Natural killer cell (primary cell): ENCODE data around the gene TBC1D21. TPM values are rescaled to one million over a fixed set of nuclear protein-coding genes. Genes with fewer than 3 reads are reported as not detected.

Source experiments
- ATAC-seq, 3 donors: fragments of 150-1000 bp in 2 of 3; fragments of 200-7000 bp in 1 of 3; cut with Tn5 transposase; 1 replicate in 1 of 3; 2 replicates in 2 of 3; pipeline ENCODE4 v1.10.0; 2021; ENCODE audit warnings: mild to moderate bottlenecking in 2 of 3, moderate library complexity in 2 of 3
- DNase-seq, 2 donors: peaks; one replicate each; pipeline versions ENCODE4 v3.0.0 to v3.0.0-alpha.2; 2013 to 2021; ENCODE audit warnings: mixed read lengths in 1 of 2
- H3K27ac ChIP-seq: one replicate; pipeline ENCODE4 v1.5.1; 2013; ENCODE audit warnings: mild to moderate bottlenecking, low read length
- H3K27me3 ChIP-seq: one replicate; pipeline ENCODE4 v1.6.1; 2013; ENCODE audit warnings: low read length; ENCODE audit not compliant: control insufficient read depth, insufficient read depth
- H3K36me3 ChIP-seq: one replicate; pipeline ENCODE4 v1.6.1; 2013; ENCODE audit warnings: low read length; ENCODE audit not compliant: control insufficient read depth, insufficient read depth
- H3K4me1 ChIP-seq: one replicate; pipeline ENCODE4 v1.6.1; 2013; ENCODE audit warnings: low read length; ENCODE audit not compliant: control insufficient read depth, insufficient read depth
- H3K4me3 ChIP-seq: one replicate; pipeline ENCODE4 v1.5.1; 2013; ENCODE audit warnings: low read length
- H3K9me3 ChIP-seq: one replicate; pipeline ENCODE4 v1.6.1; 2013; ENCODE audit warnings: low read length; ENCODE audit not compliant: control insufficient read depth, insufficient read depth
- H3K27ac Mint-ChIP-seq, 2 donors: one replicate each; pipeline ENCODE4 v1.8.0; 2022; ENCODE audit warnings: mild to moderate bottlenecking in 2 of 2, mixed read lengths in 2 of 2, moderate library complexity in 1 of 2
- H3K27me3 Mint-ChIP-seq, 2 donors: one replicate each; pipeline ENCODE4 v1.8.0; 2022; ENCODE audit warnings: low read depth in 2 of 2, mixed read lengths in 2 of 2
- H3K36me3 Mint-ChIP-seq: one replicate; pipeline ENCODE4 v1.8.0; 2022; ENCODE audit warnings: mixed read lengths
- H3K4me1 Mint-ChIP-seq, 2 donors: one replicate each; pipeline ENCODE4 v1.8.0; 2022; ENCODE audit warnings: mixed read lengths in 2 of 2
- H3K4me3 Mint-ChIP-seq: one replicate; pipeline ENCODE4 v1.8.0; 2022; ENCODE audit warnings: mild to moderate bottlenecking, moderate library complexity, mixed read lengths
- H3K9me3 Mint-ChIP-seq, 2 donors: one replicate each; pipeline ENCODE4 v1.8.0; 2022; ENCODE audit warnings: mixed read lengths in 2 of 2
- WGBS: methylation state at CpG from one replicate; pipeline ENCODE4 v1.1.7; 2013; ENCODE audit warnings: missing lambda C conversion rate; ENCODE audit not compliant: insufficient coverage; 5-methylcytosine and 5-hydroxymethylcytosine counted together
- intact Hi-C: fragments of 100-400 bp; cut with micrococcal nuclease; formaldehyde crosslinking; loops from one replicate; pipeline ENCODE4 v1.14.2; 2022
- total RNA-seq, 4 donors: library from RNA; stranded (reverse); fragments of 120-200 nt in 1 of 4; gene quantifications; one replicate each; pipeline versions ENCODE4 v1.2.3 to v1.2.4, GENCODE V29; 2013 to 2022
- TF ChIP-seq, protein P1 (sequence below): fragments of 200-600 bp; IDR thresholded peaks from one replicate; pipeline ENCODE4 v1.8.0; 2022; ENCODE audit warnings: antibody characterized with exemption

TBC1D21 gene
- total RNA-seq, 3 donors from 2014 or later (not counting 1 experiment from before 2014, with no cell fraction given), result not detected

GRCh38 chr15:73886717-73887345, 13.5 kb downstream of the TBC1D21 start:
- no peak for DNase-seq
- TF ChIP-seq, protein P1, sequence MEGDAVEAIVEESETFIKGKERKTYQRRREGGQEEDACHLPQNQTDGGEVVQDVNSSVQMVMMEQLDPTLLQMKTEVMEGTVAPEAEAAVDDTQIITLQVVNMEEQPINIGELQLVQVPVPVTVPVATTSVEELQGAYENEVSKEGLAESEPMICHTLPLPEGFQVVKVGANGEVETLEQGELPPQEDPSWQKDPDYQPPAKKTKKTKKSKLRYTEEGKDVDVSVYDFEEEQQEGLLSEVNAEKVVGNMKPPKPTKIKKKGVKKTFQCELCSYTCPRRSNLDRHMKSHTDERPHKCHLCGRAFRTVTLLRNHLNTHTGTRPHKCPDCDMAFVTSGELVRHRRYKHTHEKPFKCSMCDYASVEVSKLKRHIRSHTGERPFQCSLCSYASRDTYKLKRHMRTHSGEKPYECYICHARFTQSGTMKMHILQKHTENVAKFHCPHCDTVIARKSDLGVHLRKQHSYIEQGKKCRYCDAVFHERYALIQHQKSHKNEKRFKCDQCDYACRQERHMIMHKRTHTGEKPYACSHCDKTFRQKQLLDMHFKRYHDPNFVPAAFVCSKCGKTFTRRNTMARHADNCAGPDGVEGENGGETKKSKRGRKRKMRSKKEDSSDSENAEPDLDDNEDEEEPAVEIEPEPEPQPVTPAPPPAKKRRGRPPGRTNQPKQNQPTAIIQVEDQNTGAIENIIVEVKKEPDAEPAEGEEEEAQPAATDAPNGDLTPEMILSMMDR, result no peak
- ATAC-seq, result no peak
- no peaks in the 10 kb centered on the region for H3K4me1 ChIP-seq
- no peak overlapping the region for H3K4me3 ChIP-seq
- Mint-ChIP-seq H3K36me3 (no peaks in the 10 kb centered on the region), H3K4me3 (no peak overlapping the region), H3K27me3 (peaks cover 15 to 19% of the 10 kb centered on the region in 2 donors), H3K27ac (no peak overlapping the region), H3K4me1 (no peaks in the 10 kb centered on the region), H3K9me3 (no peaks in the 10 kb centered on the region)
- no peaks in the 10 kb centered on the region for H3K9me3 ChIP-seq
- WGBS, result 68% methylated on average over 5 of the region's 5 CpGs
- no peaks in the 10 kb centered on the region for H3K36me3 ChIP-seq
- no peak overlapping the region for H3K27ac ChIP-seq
- H3K27me3 ChIP-seq, result no peaks in the 10 kb centered on the region
- intact Hi-C loops, result no loop called here

DNA sequence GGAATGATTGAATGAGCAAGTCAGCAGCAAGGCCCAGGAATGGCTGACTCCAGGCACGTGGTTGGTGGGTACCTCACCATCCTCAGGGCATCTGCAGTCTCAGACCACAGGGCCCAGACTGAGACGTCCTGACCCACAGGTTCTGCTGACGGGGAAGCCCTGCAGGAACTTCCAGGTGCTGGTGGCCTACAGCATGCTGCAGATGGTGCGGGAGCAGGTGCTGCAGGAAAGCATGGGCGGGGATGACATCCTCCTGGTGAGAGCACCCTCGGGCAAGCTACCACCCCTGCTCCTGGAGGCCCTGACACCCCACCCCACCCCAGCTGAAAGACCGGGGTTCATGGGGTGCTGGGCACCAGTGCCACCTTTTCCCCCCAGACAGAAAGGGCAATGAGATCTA, 14.1 kb downstream of the TBC1D21 start:
- no peak overlapping the region for H3K27ac Mint-ChIP-seq
- WGBS, result 61% methylated on average over 7 of the region's 7 CpGs

DNA sequence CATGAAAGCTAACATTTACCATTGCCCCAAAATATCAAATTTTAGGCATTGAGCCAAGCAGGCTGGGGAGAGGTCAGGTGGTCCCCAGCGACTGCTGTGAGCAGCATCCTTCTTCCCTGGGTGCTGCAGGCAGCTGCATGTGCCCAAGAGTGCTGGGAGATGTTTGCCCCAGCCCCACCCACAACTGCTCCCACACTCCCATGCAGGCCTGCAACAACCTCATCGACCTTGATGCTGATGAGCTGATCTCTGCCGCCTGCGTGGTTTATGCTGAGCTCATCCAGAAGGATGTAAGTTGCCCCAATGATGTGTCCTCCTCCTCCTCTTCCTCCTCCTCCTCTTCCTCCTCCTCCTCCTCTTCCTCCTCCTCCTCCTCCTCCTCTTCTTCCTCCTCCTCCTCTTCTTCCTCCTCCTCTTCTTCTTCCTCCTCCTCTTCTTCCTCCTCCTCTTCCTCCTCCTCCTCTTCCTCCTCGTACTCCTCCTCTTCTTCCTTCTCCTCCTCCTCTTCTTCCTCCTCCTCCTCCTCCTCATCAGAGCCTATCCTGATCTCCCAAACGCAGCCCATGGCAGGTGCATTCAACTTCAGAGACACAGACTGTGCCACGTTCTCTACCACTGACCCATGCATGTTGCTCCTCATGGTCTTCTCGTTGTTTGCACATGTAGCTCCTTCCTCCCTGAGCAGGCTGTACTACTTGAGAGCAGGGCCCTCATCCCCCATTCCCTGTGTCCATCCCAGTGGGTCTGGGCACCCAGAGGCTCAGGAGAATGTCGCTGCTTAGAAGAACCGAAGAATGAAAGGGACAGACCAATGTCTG, 15.1 kb downstream of the TBC1D21 start:
- Histone ChIP-seq H3K9me3 (no peaks in the 10 kb centered on the region), H3K36me3 (no peaks in the 10 kb centered on the region), H3K27me3 (no peaks in the 10 kb centered on the region), H3K4me3 (no peak overlapping the region), H3K4me1 (no peaks in the 10 kb centered on the region), H3K27ac (no peak overlapping the region)
- TF ChIP-seq, protein P1, result no peak
- no peaks in the 10 kb centered on the region for H3K9me3 Mint-ChIP-seq
- 81% methylated on average over 10 of the region's 10 CpGs for whole genome bisulfite sequencing
- H3K4me1 Mint-ChIP-seq, result no peaks in the 10 kb centered on the region
- no peak for DNase-seq
- no peaks in the 10 kb centered on the region for H3K36me3 Mint-ChIP-seq
- H3K27me3 Mint-ChIP-seq, result peaks cover 7 to 12% of the 10 kb centered on the region in 2 donors
- no peak for ATAC-seq
- H3K27ac Mint-ChIP-seq, result no peak overlapping the region
- no peak overlapping the region for H3K4me3 Mint-ChIP-seq
- intact Hi-C loops, result no loop called here

More for the DNA sequence above, 14.1 kb downstream of the TBC1D21 start:
- Mint-ChIP-seq H3K4me3 (no peak overlapping the region), H3K9me3 (no peaks in the 10 kb centered on the region), H3K36me3 (no peaks in the 10 kb centered on the region), H3K4me1 (no peaks in the 10 kb centered on the region), H3K27me3 (peaks cover 9 to 13% of the 10 kb centered on the region in 2 donors)
- Histone ChIP-seq H3K27ac (no peak overlapping the region), H3K4me1 (no peaks in the 10 kb centered on the region), H3K27me3 (no peaks in the 10 kb centered on the region), H3K36me3 (no peaks in the 10 kb centered on the region), H3K9me3 (no peaks in the 10 kb centered on the region), H3K4me3 (no peak overlapping the region)
- no peak for ATAC-seq
- intact Hi-C loops, result no loop called here
- TF ChIP-seq, protein P1, result no peak
- DNase-seq, result no peak
